Transverse colon (tissue), 4 donors: Measurements from ENCODE around the gene KIF16B.

Source experiments
- EP300 ChIP-seq: sonication (generic); formaldehyde crosslinking; IDR thresholded peaks from one replicate; pipeline ENCODE4 v1.6.1; 2017; ENCODE audit warnings: antibody characterized with exemption, low read depth
- POLR2A ChIP-seq: fragments of 450-650 bp; IDR thresholded peaks from one replicate; pipeline ENCODE4 v1.6.1; 2016; ENCODE audit warnings: antibody characterized with exemption, mild to moderate bottlenecking, moderate library complexity
- POLR2AphosphoS5 ChIP-seq, 3 donors: sonication (generic); formaldehyde crosslinking; IDR thresholded peaks; one replicate each; pipeline ENCODE4 v1.6.1; 2016; ENCODE audit warnings: antibody characterized with exemption in 3 of 3
- TF ChIP-seq, protein P1 (sequence below), 5 experiments: fragments of 200-600 bp in 3 of 5; fragments of 450-650 bp in 2 of 5; sonication (generic) in 3 of 5; IDR thresholded peaks; 1 replicate in 2 of 5; 2 replicates in 3 of 5; pipeline ENCODE4 v1.5.1; 2016 to 2017; ENCODE audit warnings: antibody characterized with exemption in 5 of 5, inconsistent platforms in 3 of 5, mild to moderate bottlenecking in 2 of 5, moderate library complexity in 1 of 5

- TF ChIP-seq, protein P1, sequence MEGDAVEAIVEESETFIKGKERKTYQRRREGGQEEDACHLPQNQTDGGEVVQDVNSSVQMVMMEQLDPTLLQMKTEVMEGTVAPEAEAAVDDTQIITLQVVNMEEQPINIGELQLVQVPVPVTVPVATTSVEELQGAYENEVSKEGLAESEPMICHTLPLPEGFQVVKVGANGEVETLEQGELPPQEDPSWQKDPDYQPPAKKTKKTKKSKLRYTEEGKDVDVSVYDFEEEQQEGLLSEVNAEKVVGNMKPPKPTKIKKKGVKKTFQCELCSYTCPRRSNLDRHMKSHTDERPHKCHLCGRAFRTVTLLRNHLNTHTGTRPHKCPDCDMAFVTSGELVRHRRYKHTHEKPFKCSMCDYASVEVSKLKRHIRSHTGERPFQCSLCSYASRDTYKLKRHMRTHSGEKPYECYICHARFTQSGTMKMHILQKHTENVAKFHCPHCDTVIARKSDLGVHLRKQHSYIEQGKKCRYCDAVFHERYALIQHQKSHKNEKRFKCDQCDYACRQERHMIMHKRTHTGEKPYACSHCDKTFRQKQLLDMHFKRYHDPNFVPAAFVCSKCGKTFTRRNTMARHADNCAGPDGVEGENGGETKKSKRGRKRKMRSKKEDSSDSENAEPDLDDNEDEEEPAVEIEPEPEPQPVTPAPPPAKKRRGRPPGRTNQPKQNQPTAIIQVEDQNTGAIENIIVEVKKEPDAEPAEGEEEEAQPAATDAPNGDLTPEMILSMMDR (IDR thresholded peaks at IDR 0.05): no peak
- TF ChIP-seq EP300 (no peak), POLR2A (no peak), POLR2AphosphoS5 (IDR thresholded peaks at IDR 0.05) (no peak)
These were observed 21.6 kb downstream of the KIF16B start for GRCh38 chr20:16551607-16552006.
